HepG2 (cell line): Measurements from ENCODE around the gene MFSD12. TPM values are rescaled to one million over a fixed set of nuclear protein-coding genes. Genes with fewer than 3 reads are reported as not detected.

Source experiments
- ATAC-seq: fragments of 200-7000 bp; cut with Tn5 transposase; 3 replicates; pipeline ENCODE4 v1.9.1; 2020; ENCODE audit warnings: mild to moderate bottlenecking, moderate library complexity
- BruUV-seq: library from RNA; stranded (reverse); fragments of 400-500 nt; replicated peaks from 2 replicates; lab custom pipeline; 2021; lab: Mats Ljungman, UMichigan
- CTCF ChIA-PET: fragments of 300-600 bp; formaldehyde crosslinking; extraction: SDS; loops from one replicate; lab custom pipeline; 2021; ENCODE audit warnings: low total read pairs, inconsistent platforms, low intra/inter-chr PET ratio; lab: Yijun Ruan, JAX
- POLR2A ChIA-PET: fragments of 350-600 bp; sonication (Branson Sonifier 250); formaldehyde crosslinking; loops from one replicate; lab custom pipeline; 2020; ENCODE audit warnings: antibody characterized with exemption, inconsistent platforms; lab: Yijun Ruan, JAX
- DNase-seq: peaks from one replicate; pipeline ENCODE4 v3.0.0-alpha.2; 2015; ENCODE audit warnings: low spot score
- FAIRE-seq: peaks from 3 replicates; lab custom pipeline; 2011; peaks lifted over from hg19 to GRCh38; lab: Jason Lieb, UNC
- H2AFZ ChIP-seq: one replicate; pipeline ENCODE4 v1.6.1; 2011; ENCODE audit warnings: low read length, inconsistent platforms
- H3K27ac ChIP-seq: fragments of 300-600 bp; 3 replicates; pipeline ENCODE4 v1.8.0; 2011; ENCODE audit warnings: mixed run types, mild to moderate bottlenecking, mixed read lengths, low read length, inconsistent platforms; ENCODE audit not compliant: insufficient read depth; ENCODE audit errors: extremely low read length
- H3K27me3 ChIP-seq, 2 experiments: fragments of 200-600 bp in 1 of 2; 2 replicates in 1 of 2; 3 replicates in 1 of 2; pipeline versions ENCODE4 v1.6.0 to v1.8.0; 2011; ENCODE audit warnings: low read length in 2 of 2, mild to moderate bottlenecking in 2 of 2, moderate library complexity in 2 of 2, inconsistent platforms in 1 of 2; ENCODE audit not compliant: insufficient read depth in 2 of 2, control insufficient read depth in 1 of 2
- H3K36me3 ChIP-seq, 2 experiments: fragments of 200-600 bp in 1 of 2; replicated peaks in 1 of 2; 2 replicates in 1 of 2; 3 replicates in 1 of 2; pipeline versions ENCODE4 v1.5.1 to v1.8.0; 2011; ENCODE audit warnings: low read length in 2 of 2, inconsistent platforms in 1 of 2; ENCODE audit not compliant: insufficient read depth in 2 of 2, control insufficient read depth in 1 of 2
- H3K4me1 ChIP-seq: 2 replicates; pipeline ENCODE4 v1.5.1; 2012; ENCODE audit warnings: low read length, inconsistent platforms; ENCODE audit not compliant: insufficient read depth
- H3K4me2 ChIP-seq: 2 replicates; pipeline ENCODE4 v1.6.0; 2011; ENCODE audit warnings: low read depth, low read length, inconsistent platforms
- H3K4me3 ChIP-seq, 3 experiments: fragments of 200-600 bp in 1 of 3; sonication (generic), shearing (Covaris generic) in 1 of 3; replicated peaks in 1 of 3; 2 replicates each; pipeline ENCODE4 v1.5.1; 2011 to 2016; ENCODE audit warnings: low read length in 3 of 3, inconsistent platforms in 2 of 3, low read depth in 2 of 3, mild to moderate bottlenecking in 2 of 3, control low read depth in 1 of 3, mixed read lengths in 1 of 3; ENCODE audit not compliant: insufficient read depth in 1 of 3
- H3K79me2 ChIP-seq: one replicate; pipeline ENCODE4 v1.6.1; 2011; ENCODE audit warnings: low read length, inconsistent platforms; ENCODE audit not compliant: insufficient read depth
- H3K9ac ChIP-seq: 2 replicates; pipeline ENCODE4 v1.6.0; 2011; ENCODE audit warnings: mild to moderate bottlenecking, low read depth, low read length, inconsistent platforms; ENCODE audit not compliant: insufficient read depth
- H3K9me3 ChIP-seq: 2 replicates; pipeline ENCODE4 v1.5.1; 2012; ENCODE audit warnings: mild to moderate bottlenecking, low read length
- H4K20me1 ChIP-seq: 2 replicates; pipeline ENCODE4 v1.6.0; 2011; ENCODE audit warnings: inconsistent platforms, mild to moderate bottlenecking, low read length, moderate library complexity; ENCODE audit not compliant: insufficient read depth
- FOSL2 ChIP-seq: sonication (generic); formaldehyde crosslinking; IDR thresholded peaks from 2 replicates; pipeline ENCODE4 v1.4.0; 2020; ENCODE audit warnings: missing genetic modification reagents
- KDM2A ChIP-seq: sonication (generic); formaldehyde crosslinking; IDR thresholded peaks from 2 replicates; pipeline ENCODE4 v1.4.0; 2020; ENCODE audit warnings: low read depth, missing genetic modification reagents, borderline replicate concordance
- POGZ ChIP-seq: sonication (generic); formaldehyde crosslinking; IDR thresholded peaks from 2 replicates; pipeline ENCODE4 v1.4.0; 2020; ENCODE audit warnings: mild to moderate bottlenecking, missing genetic modification reagents
- SETDB1 ChIP-seq: sonication (generic); formaldehyde crosslinking; IDR thresholded peaks from 2 replicates; pipeline ENCODE4 v1.5.1; 2020; ENCODE audit warnings: missing genetic modification reagents, mild to moderate bottlenecking, borderline replicate concordance
- ZNF121 ChIP-seq: sonication (generic); formaldehyde crosslinking; IDR thresholded peaks from 2 replicates; pipeline ENCODE4 v1.5.0; 2020; ENCODE audit warnings: mild to moderate bottlenecking, missing genetic modification reagents
- ZNF251 ChIP-seq: sonication (generic); formaldehyde crosslinking; IDR thresholded peaks from 2 replicates; pipeline ENCODE4 v1.9.0; 2021; ENCODE audit warnings: mild to moderate bottlenecking, missing genetic modification reagents
- ZNF614 ChIP-seq: IDR thresholded peaks from 2 replicates; pipeline ENCODE4 v1.6.1; 2018; ENCODE audit warnings: missing biosample characterization, missing genetic modification reagents, inconsistent platforms, borderline replicate concordance
- ZNF615 ChIP-seq: sonication (generic); formaldehyde crosslinking; IDR thresholded peaks from 2 replicates; pipeline ENCODE4 v1.5.0; 2020; ENCODE audit warnings: mild to moderate bottlenecking, missing genetic modification reagents, borderline replicate concordance
- ZNF746 ChIP-seq: sonication (generic); formaldehyde crosslinking; IDR thresholded peaks from 2 replicates; pipeline ENCODE4 v1.8.0; 2022; ENCODE audit warnings: mild to moderate bottlenecking, missing genetic modification reagents
- WGBS: methylation state at CpG from one replicate; pipeline ENCODE4 v1.1.6; 2017; ENCODE audit warnings: low lambda C conversion rate; 5-methylcytosine and 5-hydroxymethylcytosine counted together
- in situ Hi-C: cut with HindIII; loops from 2 replicates; pipeline ENCODE4 v1.10.0; 2017; ENCODE audit warnings: low pct_unique_long_range_greater_than_20kb; ENCODE audit not compliant: extremely low pct_ligation_motif_present
- intact Hi-C: fragments of 100-400 bp; cut with micrococcal nuclease; formaldehyde crosslinking; loops from one replicate; pipeline ENCODE4 v1.10.0; 2022; ENCODE audit not compliant: unreplicated experiment
- polyA plus RNA-seq, 8 experiments: library from polyadenylated mRNA; depleted of rRNA in 3 of 8; stranded (reverse) in 7 of 8; unstranded in 1 of 8; fragments of >200 nt; fragmentation: Illumina TruSeq in 4 of 8; extraction: Trizol in 4 of 8; gene quantifications; 2 replicates each; pipeline versions ENCODE4 v1.2.1 to v1.2.3, GENCODE V29; 2011 to 2016; ENCODE audit warnings: low read depth in 4 of 8, missing spikeins in 1 of 8, mixed read lengths in 1 of 8; ENCODE audit not compliant: insufficient read depth in 1 of 8
- total RNA-seq, 5 experiments: library from RNA; depleted of rRNA; stranded (reverse); fragments of >200 nt; fragmentation: Illumina TruSeq; extraction: Trizol; gene quantifications; 2 replicates each; pipeline ENCODE4 v1.2.3, GENCODE V29; 2016; ENCODE audit warnings: low read depth in 1 of 5
- TF ChIP-seq, protein P1 (sequence below): IDR thresholded peaks from 2 replicates; pipeline ENCODE4 v1.6.1; 2016; ENCODE audit warnings: low read depth, control low read depth
- TF ChIP-seq, protein P2 (sequence below): sonication (generic); formaldehyde crosslinking; IDR thresholded peaks from 2 replicates; pipeline ENCODE4 v1.4.0; 2020; ENCODE audit warnings: mild to moderate bottlenecking, missing genetic modification reagents
- TF ChIP-seq, protein P3 (sequence below): IDR thresholded peaks from 2 replicates; pipeline ENCODE4 v1.6.1; 2016; ENCODE audit warnings: mild to moderate bottlenecking, missing biosample characterization, missing genetic modification reagents
- TF ChIP-seq, protein P4 (sequence below): sonication (generic); formaldehyde crosslinking; IDR thresholded peaks from 2 replicates; pipeline ENCODE4 v1.4.0; 2020; ENCODE audit warnings: mild to moderate bottlenecking, missing genetic modification reagents, borderline replicate concordance
- TF ChIP-seq, protein P5 (sequence below): sonication (generic); formaldehyde crosslinking; IDR thresholded peaks from 2 replicates; pipeline ENCODE4 v1.5.1; 2020; ENCODE audit warnings: missing genetic modification reagents, mild to moderate bottlenecking, borderline replicate concordance

The MFSD12 gene
- total and polyA plus RNA-seq, 2 of the 13 experiments (the other 11 are each of a cell fraction or from before 2014, with no cell fraction given), result 27.2 to 29.1 TPM

DNA sequence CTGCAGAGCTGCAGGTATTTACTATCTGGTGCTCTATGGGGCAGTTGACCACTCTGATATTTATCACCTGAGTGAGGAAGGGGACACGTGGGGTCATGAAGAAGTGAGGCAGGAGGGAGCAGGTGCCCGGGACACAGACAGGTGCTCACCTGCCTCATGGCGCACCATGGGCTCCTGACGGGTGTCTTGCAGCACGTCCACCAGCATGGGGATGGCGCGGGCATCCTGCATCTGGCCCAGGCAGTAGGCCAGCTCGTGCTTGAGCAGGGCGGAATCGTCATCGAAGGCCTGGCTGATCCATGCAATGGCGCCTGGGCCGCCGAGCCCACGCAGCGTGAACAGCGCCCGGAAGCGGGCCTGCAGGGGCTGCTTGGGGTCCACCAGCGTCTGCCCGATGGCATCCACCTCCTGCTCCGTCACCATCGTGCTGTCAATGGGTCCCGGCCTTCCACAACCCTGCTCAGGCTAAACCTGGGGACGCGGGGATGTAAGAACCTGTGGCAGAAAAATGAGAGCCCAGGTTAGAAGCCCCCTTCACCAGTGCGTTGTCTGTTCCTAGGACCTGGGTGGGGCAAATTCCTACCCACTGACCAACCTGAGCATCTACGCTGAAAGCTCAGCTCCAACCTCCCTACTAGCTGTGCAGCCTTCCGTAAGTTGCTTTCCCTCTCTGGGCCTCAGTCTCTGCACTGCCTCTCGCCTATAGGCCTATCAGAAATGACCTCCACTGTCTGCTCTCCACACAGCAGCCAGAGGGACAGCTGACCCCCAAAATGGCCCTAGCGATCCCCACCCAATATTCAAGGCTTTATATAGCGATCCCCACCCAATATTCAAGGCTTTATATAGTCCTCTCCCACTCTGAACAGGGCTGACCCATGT lies 60.8 kb downstream of the MFSD12 start (continued):
- TF ChIP-seq, protein P1, sequence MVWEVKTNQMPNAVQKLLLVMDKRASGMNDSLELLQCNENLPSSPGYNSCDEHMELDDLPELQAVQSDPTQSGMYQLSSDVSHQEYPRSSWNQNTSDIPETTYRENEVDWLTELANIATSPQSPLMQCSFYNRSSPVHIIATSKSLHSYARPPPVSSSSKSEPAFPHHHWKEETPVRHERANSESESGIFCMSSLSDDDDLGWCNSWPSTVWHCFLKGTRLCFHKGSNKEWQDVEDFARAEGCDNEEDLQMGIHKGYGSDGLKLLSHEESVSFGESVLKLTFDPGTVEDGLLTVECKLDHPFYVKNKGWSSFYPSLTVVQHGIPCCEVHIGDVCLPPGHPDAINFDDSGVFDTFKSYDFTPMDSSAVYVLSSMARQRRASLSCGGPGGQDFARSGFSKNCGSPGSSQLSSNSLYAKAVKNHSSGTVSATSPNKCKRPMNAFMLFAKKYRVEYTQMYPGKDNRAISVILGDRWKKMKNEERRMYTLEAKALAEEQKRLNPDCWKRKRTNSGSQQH (CRISPR knock-in tag), result no peak

DNA sequence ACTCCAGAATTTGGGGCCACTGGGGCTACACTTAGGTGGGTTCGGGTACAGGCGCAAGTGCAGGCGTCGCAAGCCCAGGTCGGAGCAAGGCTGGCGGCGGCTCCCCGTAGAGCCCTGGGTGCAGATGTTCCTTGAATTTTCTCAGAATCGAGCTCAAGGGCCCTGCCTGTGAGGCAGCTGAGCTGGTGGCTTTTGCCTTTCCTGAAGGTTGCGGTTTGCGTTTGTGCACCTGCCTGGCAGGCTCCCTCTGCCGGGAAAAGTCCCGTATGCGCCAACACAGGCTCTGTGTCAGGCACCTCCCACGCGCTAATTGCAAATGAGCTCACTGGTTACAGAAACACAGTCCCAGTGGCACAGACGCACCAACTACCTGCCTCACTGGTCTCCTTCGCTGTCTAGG lies 62.8 kb downstream of the MFSD12 start:
- no peaks in the 10 kb centered on the region; a peak in 1 of 5 replicates for H3K27me3 ChIP-seq
- over 99% methylated on average over 9 of the region's 18 CpGs for WGBS
- peaks cover 11 to 50% of the 10 kb centered on the region in 2 experiments; a peak in 4 of 5 replicates for H3K36me3 ChIP-seq
- no peak overlapping the region for H3K4me3 ChIP-seq
- H3K9ac ChIP-seq, result no peak overlapping the region
- FAIRE-seq (no peak), DNase-seq (no peak), ATAC-seq (no peak)
- BruUV-seq, result no TSS peak
- H2AFZ ChIP-seq, result no peak overlapping the region
- POLR2A ChIA-PET, result interaction anchor here (1.0 kb wide), 1 partner anchor 14 kb away, joined by 3 read pairs; the partner anchor contains the start of gene SMIM24
- in situ Hi-C loops, result no loop called here
- no peak overlapping the region for H3K4me2 ChIP-seq
- intact Hi-C loops, result no loop called here
- CTCF ChIA-PET, result no interaction called here
- no peaks in the 10 kb centered on the region for H4K20me1 ChIP-seq
- H3K4me1 ChIP-seq, result peaks cover 21% of the 10 kb centered on the region
- H3K9me3 ChIP-seq, result no peaks in the 10 kb centered on the region
- H3K79me2 ChIP-seq, result peaks cover 19% of the 10 kb centered on the region
- H3K27ac ChIP-seq, result no peak overlapping the region
- TF ChIP-seq FOSL2 (no peak), ZNF251 (no peak), ZNF614 (CRISPR knock-in tag) (no peak), ZNF615 (CRISPR knock-in tag) (no peak), ZNF746 (no peak), ZNF121 (CRISPR knock-in tag) (no peak), SETDB1 (CRISPR knock-in tag) (no peak), KDM2A (CRISPR knock-in tag) (no peak), POGZ (CRISPR knock-in tag) (no peak)
- TF ChIP-seq, protein P2, sequence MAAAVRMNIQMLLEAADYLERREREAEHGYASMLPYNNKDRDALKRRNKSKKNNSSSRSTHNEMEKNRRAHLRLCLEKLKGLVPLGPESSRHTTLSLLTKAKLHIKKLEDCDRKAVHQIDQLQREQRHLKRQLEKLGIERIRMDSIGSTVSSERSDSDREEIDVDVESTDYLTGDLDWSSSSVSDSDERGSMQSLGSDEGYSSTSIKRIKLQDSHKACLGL (CRISPR knock-in tag), result no peak
- TF ChIP-seq, protein P3, sequence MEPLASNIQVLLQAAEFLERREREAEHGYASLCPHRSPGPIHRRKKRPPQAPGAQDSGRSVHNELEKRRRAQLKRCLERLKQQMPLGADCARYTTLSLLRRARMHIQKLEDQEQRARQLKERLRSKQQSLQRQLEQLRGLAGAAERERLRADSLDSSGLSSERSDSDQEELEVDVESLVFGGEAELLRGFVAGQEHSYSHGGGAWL (CRISPR knock-in tag), result no peak
- TF ChIP-seq, protein P4, sequence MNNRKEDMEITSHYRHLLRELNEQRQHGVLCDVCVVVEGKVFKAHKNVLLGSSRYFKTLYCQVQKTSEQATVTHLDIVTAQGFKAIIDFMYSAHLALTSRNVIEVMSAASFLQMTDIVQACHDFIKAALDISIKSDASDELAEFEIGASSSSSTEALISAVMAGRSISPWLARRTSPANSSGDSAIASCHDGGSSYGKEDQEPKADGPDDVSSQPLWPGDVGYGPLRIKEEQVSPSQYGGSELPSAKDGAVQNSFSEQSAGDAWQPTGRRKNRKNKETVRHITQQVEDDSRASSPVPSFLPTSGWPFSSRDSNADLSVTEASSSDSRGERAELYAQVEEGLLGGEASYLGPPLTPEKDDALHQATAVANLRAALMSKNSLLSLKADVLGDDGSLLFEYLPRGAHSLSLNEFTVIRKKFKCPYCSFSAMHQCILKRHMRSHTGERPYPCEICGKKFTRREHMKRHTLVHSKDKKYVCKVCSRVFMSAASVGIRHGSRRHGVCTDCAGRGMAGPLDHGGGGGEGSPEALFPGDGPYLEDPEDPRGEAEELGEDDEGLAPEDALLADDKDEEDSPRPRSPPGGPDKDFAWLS (CRISPR knock-in tag), result no peak
- TF ChIP-seq, protein P5, sequence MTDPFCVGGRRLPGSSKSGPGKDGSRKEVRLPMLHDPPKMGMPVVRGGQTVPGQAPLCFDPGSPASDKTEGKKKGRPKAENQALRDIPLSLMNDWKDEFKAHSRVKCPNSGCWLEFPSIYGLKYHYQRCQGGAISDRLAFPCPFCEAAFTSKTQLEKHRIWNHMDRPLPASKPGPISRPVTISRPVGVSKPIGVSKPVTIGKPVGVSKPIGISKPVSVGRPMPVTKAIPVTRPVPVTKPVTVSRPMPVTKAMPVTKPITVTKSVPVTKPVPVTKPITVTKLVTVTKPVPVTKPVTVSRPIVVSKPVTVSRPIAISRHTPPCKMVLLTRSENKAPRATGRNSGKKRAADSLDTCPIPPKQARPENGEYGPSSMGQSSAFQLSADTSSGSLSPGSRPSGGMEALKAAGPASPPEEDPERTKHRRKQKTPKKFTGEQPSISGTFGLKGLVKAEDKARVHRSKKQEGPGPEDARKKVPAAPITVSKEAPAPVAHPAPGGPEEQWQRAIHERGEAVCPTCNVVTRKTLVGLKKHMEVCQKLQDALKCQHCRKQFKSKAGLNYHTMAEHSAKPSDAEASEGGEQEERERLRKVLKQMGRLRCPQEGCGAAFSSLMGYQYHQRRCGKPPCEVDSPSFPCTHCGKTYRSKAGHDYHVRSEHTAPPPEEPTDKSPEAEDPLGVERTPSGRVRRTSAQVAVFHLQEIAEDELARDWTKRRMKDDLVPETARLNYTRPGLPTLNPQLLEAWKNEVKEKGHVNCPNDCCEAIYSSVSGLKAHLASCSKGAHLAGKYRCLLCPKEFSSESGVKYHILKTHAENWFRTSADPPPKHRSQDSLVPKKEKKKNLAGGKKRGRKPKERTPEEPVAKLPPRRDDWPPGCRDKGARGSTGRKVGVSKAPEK (CRISPR knock-in tag), result no peak
